Activated CD8-positive, alpha-beta memory T cell treated with anti-CD3 and anti-CD28 coated beads for 1 hour (primary cell): Measurements from ENCODE around the gene TUBAL3.
"Not testable (repeated sequence)": the region's sequence is repeated elsewhere in the genome, so short reads cannot be mapped to it uniquely, and the experiment has no call there.

Experiments
- DNase-seq, 2 donors: peaks; one replicate each; pipeline ENCODE4 v3.0.0-alpha.2; 2020; ENCODE audit warnings: low read depth in 1 of 2; ENCODE audit errors: extremely low read depth in 1 of 2

The TUBAL3 gene

GRCh38 chr10:5381187-5381586 is 23.4 kb downstream of the TUBAL3 start:
- no peak for DNase-seq

DNA sequence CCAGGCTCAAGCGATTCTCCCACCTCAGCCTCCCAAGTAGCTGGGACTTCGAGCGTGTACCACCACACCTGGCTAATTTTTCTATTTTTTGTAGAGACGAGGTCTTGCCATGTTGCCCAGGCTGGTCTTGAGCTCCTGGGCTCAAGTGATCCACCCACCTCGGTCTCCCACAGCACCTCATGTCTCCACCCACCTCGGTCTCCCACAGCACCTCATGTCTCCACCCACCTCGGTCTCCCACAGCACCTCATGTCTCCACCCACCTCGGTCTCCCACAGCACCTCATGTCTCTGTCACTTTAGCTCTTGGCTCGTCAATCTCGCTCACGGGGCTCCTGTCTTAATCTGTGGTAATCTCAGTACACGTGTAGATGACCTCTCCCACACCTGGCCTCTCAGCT is 24.2 kb downstream of the TUBAL3 start:
- DNase-seq = not testable (repeated sequence)

- not testable (repeated sequence) for DNase-seq
These were observed 25.4 kb downstream of the TUBAL3 start for GRCh38 chr10:5379202-5379601.

- DNase-seq = no peak
These were observed 28.2 kb downstream of the TUBAL3 start for GRCh38 chr10:5376450-5376849.

- no peak for DNase-seq
These were observed 30.6 kb downstream of the TUBAL3 start for GRCh38 chr10:5373891-5374611.

GRCh38 chr10:5373307-5373706 is 31.3 kb downstream of the TUBAL3 start:
- no peak for DNase-seq

GRCh38 chr10:5370493-5371352 is 33.9 kb downstream of the TUBAL3 start:
- no peak for DNase-seq

DNA sequence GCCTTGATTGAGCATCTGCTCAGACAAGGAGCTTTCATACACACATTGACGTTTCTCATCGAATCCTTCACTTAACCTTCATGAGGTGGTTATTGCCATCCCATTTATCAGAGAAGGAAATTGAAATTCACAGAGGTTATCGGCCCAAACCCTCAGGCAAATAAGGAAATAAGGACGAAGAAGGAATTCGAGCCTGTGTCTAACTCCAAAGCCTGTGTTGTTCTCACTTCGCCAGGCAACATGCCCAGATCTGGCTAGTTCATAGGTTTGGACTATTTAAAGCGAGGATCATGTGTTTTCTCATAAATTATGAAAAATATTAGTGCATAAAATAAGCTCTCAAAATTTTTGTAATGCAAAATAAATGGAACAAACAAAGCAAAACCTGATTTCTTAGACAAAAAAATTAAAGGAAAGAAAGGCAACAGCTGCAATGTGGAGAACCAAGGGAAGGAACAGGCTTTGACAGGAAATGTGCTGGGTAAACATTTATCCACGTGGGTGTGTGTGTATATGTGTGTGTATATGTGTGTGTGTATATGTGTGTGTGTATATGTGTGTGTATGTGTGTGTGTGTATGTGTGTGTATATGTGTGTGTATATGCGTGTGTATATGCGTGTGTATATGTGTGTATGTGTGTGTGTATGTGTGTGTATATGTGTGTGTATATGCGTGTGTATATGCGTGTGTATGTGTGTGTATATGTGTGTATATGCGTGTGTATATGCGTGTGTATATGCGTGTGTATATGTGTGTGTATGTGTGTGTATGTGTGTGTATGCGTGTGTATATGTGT is 35.1 kb downstream of the TUBAL3 start:
- DNase-seq = no peak

DNA sequence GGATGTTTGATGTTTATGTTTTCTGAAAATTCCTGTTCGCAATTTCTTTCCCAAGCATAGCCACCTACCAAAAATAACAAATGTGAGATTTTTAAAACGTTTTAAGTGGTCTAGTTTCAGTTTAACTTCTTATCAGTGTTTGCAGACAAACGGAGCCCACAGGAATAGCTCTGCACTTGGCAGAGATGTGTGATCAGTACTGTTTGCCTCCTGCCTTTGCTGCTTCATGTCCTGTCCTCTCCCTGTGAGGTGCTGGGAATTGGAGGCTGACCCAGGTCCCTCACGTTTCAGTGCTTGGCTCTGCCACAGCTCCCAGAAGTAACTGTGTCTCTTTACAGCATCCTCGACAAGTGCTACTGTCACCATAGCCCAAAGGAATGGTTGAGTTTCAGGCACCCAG is 38.7 kb downstream of the TUBAL3 start:
- no peak for DNase-seq

GRCh38 chr10:5364890-5365338 is 39.7 kb downstream of the TUBAL3 start, which contains the start of gene UCN3:
UCN3 (plus strand) TSS chr10:5364966; CDS start chr10:5373721, 8,755 bp downstream.
- DNase-seq = no peak

- DNase-seq = no peak
These were observed 40.3 kb downstream of the TUBAL3 start for GRCh38 chr10:5364374-5364773.

DNA sequence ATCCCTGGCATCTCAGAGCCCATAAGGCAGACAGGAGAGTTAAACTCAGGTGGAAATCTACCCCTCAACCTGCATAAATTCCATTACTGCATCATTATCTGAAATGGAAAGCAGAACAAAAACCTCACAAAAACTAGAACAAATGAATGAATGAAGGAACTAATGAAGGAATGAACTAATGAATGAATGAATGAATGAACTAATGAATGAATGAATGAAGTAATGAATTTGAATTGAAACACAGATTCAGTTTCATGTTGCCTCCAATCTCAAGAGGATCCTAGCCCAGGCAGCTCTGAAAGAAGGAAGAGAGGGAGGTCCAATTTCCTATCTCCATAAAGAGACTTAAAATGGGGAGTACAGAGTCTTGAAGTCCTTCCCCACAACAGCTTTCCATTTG is 41.8 kb downstream of the TUBAL3 start:
- DNase-seq = no peak

DNA sequence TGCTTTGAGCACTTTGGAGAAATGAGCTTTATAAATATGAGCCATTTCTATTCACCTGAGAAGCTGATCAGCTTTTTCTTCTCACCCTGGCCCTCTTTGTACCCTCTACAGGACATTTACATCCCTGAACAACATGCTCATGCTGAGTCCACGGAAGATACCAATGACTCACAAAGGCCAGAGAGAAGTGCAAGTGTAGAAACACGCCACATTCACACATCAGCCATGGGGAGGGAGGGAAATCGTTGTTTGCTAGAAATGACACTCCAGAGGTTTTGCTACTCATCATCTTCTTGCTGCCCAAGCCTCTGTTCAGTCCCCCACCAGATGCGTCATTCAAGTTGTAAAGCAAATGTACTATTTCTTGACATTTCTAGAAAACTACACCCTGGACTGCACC is 42.7 kb downstream of the TUBAL3 start:
- no peak for DNase-seq

GRCh38 chr10:5360318-5360915 is 44.2 kb downstream of the TUBAL3 start:
- DNase-seq = no peak

GRCh38 chr10:5356302-5356763 is 48.3 kb downstream of the TUBAL3 start:
- no peak for DNase-seq

- no peak for DNase-seq
These were observed 48.9 kb downstream of the TUBAL3 start for GRCh38 chr10:5355594-5356301.

DNA sequence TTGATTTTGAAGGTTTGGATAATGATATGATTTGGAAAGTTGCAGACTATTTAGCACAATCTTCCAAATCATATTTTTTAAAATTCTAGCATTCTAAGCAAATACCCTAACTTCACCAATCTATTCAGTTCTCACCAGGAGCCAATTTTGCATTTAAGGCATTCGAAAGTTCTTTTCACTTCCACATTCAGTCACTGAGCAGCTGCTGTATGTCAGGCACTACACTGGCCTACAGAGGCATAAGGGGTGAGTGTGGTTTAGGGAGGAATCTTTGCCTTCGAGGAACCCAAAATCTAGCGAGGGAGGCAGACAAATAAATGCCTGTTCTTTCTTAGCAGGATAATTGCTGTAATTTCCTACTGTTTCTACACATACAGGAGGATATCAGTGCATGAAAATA is 50.6 kb downstream of the TUBAL3 start:
- DNase-seq = no peak

DNA sequence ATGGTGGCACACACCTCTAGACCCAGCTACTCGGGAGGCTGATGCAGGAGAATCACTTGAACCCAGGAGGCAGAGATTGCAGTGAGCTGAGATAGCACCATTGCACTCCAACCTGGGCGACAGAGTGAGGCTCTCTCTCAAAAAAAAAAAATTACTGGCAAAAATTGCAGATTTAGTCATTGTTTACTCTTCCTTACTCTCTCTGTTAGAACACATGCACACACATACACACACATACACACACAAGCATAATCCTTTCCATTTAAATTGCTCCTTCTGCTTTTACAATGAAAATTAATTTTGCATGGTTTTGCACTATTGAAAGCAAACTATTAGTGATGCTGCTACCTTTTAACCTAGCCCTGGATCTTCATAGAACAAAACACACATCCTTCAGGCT is 55.3 kb downstream of the TUBAL3 start:
- no peak for DNase-seq

- DNase-seq = no peak
These were observed 57.7 kb downstream of the TUBAL3 start for GRCh38 chr10:5346881-5347280.

DNA sequence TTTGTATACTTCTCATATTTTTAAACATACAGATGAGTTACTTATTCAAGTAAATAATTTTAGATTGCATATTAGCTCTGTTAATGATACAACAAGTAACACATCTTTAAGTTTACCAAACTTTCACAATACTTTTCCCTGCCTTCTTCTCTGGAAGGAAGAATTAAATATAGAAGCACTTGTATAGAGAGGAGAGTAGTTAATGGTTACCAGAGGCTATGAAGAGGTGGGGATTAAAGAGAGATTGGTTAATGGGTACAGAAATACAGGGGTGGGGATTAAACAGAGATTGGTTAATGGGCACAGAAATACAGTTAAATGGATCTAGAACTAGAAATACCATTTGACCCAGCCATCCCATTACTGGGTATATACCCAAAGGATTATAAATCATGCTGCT is 59.9 kb downstream of the TUBAL3 start:
- no peak for DNase-seq
